Activated CD8-positive, alpha-beta memory T cell treated with anti-CD3 and anti-CD28 coated beads for 24 hours (primary cell): Measurements from ENCODE around the gene ERN1.
A peak's percentile ranks its signal among the peaks of the same experiment; 100 is the strongest.

Experiments used
- DNase-seq: peaks from one replicate; pipeline ENCODE4 v3.0.0-alpha.2; 2020

ERN1 gene

DNA sequence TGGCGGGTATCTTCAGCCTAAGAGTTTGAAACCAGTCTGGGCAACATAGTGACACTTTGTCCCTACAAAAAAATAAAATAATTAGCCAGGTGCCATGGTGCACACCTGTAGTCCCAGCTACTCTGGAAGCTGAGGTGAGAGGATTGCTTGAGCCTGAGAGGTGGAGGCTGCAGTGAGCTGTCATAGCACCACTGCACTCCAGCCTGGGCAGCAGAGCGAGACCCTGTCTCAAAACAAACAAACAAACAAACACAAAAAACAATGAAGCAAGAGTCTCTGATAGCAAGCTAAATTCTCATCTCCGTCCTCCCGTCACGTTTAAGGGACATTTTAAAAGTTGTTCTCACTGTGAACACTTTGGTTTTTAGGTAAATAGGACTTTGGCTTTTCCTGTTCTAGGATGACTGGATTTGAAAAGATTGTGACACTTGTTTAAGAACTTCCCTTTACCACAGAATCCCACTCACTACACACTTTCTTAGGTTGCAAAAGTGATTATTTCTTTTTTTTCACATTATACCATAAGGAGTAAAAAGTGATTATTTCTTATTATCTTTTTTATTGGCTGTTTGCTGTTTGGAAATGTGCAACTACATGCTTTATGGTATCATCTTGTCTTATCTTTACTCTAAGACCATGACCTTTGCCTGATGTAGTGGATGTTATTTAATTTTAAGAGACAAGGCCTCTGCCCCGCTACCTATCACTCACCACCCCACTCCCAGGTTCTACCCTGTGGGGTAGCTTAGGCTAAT, 4.4 kb upstream of the ERN1 start:
- no peak for DNase-seq

DNA sequence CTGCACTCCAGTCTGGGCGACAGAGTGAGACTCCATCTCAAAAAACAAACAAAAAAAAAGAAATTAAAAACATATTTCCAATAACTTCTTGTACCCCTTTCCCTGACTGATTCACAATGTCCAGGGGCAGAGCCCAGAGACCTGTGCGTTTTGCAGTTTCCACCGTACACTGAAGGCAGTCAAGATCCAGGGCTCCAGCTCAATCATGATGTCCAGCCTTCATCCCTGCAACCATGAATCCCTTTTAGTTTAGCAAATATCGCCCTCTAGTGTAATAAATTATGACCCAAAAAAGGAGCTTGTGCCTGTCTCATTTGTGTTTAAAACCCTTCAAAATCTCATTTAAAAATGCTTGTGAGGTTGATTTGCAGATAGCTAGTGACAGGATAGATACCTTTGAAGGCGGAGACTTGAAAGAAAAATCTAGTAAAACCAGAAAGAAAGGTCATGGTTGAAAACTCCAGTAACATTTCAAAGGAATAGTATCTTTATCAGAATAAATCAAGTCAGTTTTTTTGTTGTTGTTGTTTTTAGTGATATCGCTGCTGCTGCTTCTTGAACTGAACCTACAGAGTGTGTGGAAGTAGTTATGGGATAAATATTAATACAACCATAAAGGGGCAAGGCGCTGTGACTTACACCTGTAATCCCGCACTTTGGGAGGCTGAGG, 3.7 kb upstream of the ERN1 start:
- peak; percentile 66 for DNase-seq

DNA sequence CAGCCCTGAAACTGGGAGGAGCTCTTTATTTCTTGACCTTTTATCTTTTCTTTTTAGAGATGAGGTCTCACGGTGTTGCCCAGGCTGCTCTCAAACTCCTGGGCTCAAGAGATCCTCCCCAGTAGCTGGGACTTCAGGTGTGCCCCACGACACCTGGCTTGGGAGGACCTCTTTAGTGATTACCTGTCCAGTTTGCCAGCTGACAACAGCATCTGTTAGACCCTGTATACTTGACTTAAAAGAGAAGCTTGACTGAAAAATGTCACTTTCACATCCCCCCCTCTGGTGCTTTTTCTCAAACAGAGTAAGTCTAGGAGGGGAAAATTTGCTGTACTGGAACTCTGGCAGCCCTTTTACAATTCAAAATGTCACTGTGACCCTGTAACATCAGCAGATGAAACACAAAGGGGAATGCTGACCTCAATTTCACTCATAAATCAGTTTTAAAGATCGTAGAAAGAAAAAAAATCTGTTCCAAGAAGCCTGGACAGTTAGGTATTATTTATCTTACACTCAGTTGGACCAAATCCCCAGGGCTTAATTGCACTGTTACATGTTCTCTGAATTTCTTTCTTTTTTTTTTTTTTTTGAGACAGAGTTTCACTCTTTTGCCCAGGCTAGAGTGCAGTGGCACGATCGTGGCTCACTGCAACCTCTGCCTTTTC, 1.8 kb upstream of the ERN1 start:
- DNase-seq: no peak

DNA sequence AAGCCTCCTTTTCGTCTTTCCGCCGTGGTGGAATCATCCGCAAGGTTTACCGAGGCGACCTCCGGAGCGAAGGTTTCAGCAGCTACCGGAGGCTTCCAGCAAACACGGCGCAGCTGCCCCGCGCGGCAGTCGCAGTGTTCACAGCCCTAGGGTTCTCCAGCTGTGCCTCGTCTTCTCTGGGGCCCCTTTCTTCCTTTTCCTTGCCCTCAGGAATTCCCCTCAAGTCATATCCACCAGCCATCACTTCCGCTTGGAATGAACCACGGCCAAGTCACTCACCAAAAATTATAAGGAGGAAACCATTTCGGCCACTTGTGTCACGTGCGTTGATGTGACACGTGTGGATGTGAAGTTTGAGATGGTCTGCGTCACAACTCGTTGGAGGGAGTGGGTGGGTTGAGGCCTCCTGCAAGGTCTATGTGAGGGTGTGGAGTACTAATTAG, 636 bp upstream of the ERN1 start:
- no peak for DNase-seq

DNA sequence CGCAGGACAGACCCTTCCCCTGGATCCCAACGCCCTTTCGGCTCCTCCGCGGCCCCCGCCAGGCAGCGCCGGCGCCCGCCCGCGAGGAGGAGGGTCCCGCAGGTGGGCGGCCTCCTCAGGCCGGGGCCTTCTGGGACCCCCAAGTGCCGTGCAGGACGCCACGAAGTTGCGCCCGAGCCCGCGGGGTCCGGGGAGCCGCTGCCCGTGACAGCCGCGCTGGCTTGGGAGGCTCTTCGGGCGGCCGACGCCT, 504 bp downstream of the ERN1 start:
- no peak for DNase-seq

DNA sequence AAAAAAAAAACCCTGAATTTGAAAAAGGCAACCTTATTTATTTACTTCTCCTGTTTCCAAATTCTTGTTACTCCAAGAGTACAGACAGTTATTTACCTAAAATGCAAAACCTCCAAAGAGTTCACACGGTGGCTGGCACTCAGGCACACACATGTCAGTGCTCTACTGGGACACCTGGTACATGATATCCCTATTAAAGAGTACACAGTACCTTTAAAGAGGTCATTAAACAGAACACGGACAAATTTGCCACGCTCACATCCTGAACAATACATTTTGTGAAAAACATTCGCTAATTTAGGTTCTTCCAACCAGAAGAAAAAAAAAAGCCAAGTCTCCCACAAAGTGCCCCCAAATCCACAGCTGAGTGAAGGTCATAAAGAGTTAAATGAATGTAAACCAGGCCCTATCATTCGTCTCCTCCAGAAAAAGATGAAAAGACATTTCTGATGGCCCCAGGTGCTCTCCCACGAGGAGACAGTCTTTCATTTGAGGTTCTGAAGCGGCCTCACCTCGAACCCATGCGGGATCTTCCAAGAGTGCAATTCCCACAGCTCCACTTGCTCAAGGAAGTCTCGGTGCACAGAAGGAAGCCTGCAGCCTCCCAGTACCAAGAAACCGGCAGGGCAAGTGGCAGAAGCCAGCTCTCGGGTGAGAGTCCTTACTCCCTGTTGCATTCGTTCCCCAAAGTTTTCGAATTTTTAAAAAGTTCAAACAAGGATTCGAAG, 993 bp downstream of the ERN1 start:
- peak; percentile 51 for DNase-seq

DNA sequence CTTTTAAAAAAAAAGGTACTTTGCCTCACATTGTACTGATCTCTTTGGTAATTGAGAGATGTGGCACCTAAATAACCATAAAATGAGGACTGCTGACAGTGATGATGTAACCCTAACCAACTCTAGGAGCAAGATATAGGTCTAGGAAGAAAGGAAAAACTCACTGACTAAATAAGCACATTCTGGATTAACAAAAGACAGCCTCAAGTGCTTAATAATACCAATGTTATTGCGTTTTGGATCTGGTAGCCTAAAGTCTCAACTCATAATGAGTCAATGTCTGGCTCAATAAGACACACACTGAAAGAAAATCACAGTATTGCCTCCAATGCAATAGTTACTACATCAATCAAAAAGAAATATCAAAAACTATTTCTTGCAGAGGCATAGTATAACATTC, 3.0 kb downstream of the ERN1 start:
- no peak for DNase-seq

DNA sequence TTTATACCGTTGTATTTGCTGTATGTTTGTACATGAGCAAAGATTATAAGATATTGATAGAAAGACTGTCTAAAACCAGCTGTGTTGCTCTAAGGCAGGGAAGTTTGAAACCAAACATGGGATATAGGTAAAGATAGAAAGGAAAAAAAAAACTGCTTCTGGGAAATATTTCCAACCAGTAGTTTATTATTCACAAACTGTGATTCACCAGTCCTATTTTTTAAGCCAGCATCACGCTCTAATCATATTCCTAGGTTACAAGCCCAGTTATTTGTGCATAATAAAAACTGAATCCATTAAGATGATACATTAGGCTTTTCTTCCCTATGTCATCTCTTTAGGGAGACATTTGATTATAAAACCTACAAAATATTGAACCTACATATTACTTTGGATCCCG, 4.0 kb downstream of the ERN1 start:
- DNase-seq: no peak

DNA sequence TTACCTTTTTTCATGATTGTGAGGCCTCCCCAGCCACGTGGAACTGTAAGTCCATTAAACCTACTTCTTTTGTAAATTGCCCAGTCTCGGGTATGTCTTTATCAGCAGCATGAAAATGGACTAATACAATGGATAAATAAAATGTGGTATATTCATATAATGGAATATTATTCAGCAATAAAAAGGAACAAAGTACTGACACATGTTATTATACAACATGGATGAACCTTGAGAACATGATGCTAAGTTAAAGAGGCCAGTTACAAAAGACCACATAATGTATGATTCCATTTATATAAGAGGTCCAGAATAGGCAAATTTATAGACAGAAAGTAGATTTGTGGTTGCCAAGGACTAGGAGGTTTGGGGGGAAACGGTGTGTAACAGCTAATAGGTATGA, 5.3 kb downstream of the ERN1 start:
- no peak for DNase-seq

DNA sequence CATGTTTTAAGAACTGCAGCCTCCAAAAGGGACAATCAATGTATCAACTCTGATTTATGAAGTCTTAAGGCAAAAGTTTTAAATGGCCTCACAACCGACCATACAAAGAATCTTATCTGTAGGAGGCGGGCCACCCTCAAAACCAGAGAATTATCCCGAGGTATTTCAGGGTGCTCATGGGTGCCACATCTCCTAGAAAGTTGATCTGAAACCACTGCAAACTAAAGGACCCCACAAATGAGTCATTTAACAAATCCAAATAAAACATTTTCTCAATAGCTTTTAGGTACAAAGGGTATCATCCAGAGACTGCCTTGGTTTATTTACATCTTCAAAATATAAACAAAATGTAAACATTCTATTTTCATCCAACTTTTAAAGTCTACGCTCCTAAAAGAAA, 6.8 kb downstream of the ERN1 start:
- no peak for DNase-seq

DNA sequence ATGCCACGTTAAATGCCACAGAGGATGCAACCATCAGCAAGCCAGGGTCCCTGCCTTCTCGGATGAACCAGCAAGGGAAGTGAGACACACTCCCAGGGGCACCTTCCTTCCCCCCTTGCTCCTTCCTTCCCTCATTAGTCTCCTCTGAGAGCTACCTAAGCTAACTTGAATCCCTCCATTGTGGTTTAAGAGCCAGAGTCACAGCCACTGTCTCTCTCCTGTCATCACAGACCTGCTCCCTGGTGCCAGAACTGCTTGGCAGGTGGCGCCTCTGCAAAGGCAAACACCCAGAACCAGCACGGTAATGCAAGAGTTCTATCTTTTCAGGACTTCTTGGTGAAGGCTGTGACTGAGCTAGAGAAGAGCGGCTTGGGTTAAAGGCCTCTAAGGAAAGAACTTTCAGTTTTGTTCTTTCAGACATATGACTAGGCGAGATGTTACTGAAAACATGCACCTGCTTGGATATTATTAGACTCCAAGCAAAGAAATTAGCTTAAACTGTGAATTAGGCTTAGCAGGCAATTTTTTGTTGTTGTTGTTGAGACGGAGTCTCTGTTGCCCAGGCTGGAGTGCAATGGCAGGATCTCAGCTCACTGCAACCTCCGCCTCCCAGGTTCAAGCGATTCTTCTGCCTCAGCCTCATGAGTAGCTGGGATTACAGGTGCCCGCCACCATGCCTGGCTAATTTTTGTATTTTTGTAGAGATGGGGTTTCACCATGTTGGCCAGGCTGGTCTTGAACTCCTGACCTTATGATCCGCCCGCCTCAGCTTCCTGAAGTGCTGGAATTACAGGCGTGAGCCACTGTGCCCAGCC, 8.8 kb downstream of the ERN1 start:
- DNase-seq: peak; percentile 54

DNA sequence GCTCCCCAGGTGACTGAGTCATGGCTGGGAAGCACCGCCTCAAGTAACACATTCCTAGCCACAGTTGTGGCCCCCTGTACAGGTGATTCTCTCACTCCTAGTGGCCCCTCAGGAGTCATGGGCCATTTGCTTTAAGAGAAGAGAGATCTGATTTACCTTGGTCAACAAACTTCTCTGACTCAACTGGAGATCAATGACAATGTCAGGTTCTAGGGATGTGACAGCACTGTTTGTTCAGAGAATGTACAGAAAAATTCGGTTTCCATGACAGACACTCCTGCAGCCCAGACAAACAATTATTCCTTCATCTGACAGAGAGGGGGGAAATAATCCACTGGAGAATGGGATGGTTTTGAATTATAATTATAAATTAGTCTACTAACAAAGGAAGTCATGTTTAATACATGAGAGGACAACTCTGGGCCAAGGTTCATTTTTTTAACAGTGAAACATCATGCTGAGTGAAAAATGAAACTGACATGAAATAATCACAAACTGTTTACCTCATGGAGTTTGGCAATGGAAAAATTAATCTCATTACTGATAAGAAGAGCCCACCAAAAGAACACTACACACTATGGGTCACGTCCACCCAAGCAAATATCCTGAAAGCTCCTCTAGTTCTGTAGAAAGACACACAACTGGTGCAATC, 9.7 kb downstream of the ERN1 start:
- no peak for DNase-seq

DNA sequence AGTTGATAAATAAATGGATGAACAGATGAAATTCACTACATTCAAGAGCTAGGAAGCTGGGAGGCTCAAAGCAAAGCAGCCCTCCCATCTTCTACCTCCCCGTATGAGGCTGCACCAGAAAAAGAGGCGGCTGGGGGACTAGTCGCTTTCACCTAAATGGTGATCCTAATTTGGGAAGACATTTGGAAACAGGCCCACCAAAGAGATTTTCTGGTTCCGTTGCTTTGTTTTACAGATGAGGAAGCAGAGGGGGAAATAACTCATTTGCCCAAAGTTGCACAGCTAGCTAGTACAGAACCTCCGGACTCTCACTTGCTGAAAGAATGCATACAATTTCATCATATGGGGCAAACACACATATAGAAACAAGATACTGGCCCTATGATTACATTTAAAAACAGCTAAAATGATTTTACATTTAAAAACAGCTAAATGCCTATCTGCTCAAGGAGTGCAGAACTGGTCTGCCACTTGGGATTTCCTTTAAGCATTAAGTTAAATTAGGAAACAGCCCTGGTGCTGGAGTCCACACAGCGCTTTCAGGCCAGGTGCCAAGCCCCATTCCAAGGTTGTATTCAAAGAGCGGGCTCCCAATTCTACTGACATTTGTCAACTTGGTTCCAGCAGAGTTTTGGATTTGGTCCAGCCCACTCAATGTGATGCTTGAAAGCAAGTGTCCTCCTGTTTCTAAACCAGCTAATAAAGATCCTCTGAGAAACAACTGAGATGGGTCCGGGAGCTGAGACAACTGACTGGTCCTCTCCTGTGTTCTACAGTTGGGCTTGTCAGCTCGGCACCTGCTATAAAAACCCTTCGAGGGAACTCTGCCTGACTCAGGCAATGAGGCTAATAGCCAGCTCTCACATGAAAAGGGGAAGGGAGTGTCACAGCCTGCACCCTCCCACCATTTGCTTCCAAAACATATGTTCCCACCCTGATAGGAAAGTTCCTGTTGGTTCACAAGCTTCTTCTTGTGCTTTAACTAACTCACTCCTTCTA, 11.7 kb downstream of the ERN1 start:
- DNase-seq: peak; percentile 50

DNA sequence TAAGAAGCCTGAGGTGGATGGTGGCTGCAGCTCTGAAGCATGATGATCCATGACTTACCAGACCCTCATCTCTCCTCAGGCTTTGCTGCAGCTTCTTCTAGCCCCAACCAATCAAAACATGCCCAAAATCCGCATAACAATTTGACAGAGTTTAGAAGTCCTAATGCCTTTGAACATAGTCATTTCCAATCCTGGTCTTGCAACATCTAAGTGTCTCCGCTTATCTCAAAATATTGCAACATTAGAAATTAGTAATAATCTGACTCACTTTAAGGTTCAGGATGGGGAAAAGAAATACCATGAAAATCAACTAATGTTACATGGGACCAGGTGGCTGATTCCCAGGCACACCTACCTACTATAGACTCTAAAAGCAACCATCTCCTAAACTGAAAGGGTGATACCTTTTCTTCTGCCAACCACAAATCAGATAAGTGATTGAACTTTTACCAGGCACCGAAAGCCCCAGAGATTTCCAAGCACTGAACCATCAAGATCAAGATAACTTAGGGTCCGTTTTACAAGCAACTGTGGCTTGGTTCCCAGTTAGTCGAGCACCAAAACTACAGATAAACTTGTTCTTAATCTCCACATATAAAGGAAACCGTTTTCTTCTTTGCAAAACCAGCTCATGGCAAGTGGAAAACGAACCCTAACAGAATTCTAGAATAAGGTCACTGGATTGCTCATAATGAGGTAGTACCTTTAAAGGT, 14.0 kb downstream of the ERN1 start:
- DNase-seq: peak; percentile 41

DNA sequence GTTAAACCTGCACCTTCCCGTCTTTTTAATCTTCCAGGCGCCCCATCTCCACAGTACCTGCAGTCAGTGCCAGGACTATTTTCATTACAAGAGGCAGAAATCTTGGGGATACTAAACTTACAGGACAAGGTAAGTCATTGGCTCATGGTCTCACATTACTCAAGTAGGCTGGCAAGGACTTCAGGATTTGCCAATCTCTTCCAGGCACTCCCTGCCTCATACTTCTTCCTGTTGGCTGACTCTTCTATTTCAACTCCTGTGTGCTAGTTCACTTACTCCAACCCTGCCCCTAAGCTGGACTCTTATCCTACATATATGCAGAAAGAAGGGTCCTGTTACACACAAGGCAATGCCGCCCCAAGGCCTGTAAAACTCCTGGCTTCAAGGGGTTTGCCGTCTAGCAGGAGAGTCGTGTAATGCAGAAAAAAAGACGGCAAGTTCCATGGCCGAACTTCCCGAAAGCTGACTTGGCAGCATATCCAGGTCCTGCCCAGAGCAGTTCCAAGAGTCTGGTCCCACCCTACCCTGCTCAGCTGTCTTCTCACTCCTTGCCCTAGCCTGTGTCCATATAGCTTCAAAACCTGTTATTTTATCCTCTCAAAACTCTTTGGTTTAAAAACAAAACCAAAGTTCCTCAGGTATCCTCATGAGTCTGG, 14.8 kb downstream of the ERN1 start:
- DNase-seq: peak; percentile 49

DNA sequence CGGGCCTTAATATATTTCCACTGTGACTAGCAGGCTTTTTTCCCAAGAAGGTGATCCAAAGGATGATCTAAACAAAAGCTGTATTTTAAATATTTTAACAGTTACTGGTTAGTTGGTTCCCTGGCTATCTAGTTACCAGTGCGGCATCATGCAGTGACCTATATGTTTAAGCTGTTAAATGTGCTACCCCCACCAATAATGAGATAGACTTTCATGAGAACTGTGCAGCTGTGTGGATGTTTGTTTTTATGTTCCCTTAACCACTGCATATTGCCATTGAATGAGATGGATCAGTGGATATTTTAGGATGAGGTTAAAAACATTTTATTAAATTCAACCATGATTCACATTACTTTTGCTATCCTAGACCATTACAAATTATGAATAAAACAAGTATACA, 16.9 kb downstream of the ERN1 start:
- DNase-seq: no peak

DNA sequence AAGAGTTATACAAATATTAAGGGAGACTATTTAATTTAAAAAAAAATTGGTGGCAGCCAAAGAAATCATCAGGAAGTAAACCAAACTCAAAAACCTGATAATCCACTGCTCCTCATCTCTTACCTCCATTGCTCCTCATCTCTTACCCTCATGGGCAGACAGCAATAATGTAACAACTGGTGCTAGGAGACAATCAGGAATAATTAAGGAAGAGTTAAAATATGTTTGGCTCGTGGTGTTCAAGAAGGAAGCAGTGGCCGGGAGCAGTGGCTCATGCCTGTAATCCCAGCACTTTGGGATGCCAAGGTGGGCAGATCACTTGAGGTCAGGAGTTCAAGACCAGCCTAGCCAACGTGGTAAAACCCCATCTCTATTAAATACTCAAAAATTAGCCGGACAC, 18.1 kb downstream of the ERN1 start:
- no peak for DNase-seq

DNA sequence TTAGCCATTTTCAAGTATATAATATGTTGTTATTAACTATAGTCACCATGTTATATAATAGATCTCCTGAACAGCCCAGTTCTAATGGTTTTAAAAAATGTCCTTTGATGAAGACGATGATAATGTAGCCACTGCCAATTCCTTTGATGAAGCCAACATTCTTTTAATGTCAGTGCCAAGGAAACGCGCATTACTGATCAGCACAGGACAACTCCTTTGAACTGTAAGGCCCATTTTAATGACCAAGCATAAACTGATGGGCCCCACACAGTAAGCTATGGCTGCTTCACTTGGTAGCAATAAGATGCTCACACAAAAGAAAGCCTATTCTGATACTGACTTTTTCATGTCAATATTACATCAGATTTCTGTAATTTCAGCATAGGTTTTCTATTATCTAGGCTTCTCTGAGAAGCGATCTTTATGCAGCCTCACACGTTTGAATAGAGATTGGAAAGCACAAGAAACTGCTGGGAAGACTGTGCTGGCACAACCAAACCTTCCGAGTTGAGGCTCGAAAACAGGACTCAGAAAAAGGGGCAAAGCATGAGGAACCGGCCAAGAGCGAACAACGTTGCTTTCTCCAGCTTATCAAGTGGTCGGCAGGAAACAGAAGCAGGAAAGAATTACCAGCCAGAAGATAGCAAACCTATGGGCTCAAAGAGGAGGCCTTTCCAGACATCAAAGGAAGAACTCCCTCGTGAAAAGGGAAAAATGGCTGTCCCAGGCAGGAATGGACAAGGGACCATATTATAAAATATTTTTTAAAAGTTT, 19.4 kb downstream of the ERN1 start:
- DNase-seq: no peak

DNA sequence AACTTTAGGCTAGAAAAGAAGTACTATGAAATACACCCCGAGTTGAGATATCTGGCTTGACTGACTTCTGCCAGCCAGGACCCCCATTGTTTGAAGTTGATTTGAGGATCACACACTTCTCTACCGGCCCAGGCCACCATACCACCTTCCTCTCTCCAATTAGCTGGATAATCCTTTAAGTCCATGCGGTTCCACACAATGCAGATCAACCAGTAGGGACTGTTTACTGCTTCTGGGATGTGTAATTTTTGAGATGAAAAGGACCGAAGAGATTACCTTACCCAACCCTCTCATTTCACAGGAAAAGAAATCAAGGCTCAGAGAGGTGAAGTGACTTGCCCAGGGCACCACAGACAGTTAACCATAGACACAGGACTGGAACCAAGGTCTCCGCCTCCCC, 20.5 kb downstream of the ERN1 start:
- no peak for DNase-seq
